ENCODE measurements around the gene TMEM38B. TPM values are rescaled to one million over a fixed set of nuclear protein-coding genes. Genes with fewer than 3 reads are reported as not detected.
A peak's percentile ranks its signal among the peaks of the same experiment; 100 is the strongest.

The TMEM38B gene, protein sequence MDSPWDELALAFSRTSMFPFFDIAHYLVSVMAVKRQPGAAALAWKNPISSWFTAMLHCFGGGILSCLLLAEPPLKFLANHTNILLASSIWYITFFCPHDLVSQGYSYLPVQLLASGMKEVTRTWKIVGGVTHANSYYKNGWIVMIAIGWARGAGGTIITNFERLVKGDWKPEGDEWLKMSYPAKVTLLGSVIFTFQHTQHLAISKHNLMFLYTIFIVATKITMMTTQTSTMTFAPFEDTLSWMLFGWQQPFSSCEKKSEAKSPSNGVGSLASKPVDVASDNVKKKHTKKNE
- 14.5 and 17.1 TPM in 2 replicates for total RNA-seq (2021)
- long read RNA-seq, transcript TMEM38B-202 (6 exons, 3,525 nt): major isoform, 174 of 210 reads
- long read RNA-seq, partial matches to known transcripts: 6 of 210 reads
- long read RNA-seq, other reads (novel, unspliced or antisense): 30 of 210 reads

DNA sequence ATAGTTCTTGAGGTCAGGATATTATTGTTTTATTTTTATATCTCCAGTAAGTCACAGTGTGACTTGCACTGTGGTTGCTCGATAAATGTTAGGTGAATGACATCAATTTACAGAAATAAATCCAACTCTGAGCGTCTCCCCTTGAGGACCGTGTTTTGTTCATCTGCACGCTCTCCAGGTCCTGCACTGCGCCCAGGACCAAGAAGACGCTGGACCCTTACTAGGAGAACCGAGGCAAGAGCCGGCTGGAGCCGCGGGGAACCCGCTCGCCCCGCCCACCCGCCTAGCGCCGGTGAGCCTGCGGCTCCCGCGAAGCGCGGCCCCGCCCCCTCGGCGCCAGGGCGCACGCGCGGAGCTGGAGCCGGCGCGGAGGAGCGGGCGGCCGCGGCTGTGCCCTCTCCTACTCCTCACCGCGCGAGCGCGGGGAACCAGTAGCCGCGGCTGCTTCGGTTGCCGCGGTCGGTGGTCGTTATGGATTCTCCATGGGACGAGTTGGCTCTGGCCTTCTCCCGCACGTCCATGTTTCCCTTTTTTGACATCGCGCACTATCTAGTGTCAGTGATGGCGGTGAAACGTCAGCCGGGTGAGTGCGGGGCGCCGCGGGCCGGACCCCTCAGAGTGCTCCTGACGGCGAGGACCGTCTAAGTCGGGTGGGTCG is at the start of gene TMEM38B:
Gene TMEM38B, plus strand, starts transcription at position 352 of the 658 bp plus-strand sequence. Its CDS starts 120 bp downstream, at position 472.
- TF ChIP-seq CTCF (conservative IDR thresholded peaks at IDR 0.05): no peak
- H3K27ac Mint-ChIP-seq: no peak within 1 kb of the TSS
- H3K27ac ChIP-seq (ENCODE audit: insufficient read length, low read depth, low read length): no peak within 1 kb of the TSS

More for the DNA sequence above, at the start of gene TMEM38B:
- Histone ChIP-seq H3K4me2 (ENCODE audit: insufficient read depth, insufficient read length, low read length) (peak within 1 kb of the TSS; percentile 88), H2BK15ac (ENCODE audit: low read depth, low read length) (no peak within 1 kb of the TSS), H2AK5ac (ENCODE audit: insufficient read length, low read length) (no peak within 1 kb of the TSS), H2BK20ac (ENCODE audit: low read depth, low read length, poor library complexity, severe bottlenecking) (no peak within 1 kb of the TSS), H3K56ac (ENCODE audit: insufficient read length, low read depth, low read length) (no peak within 1 kb of the TSS), H3K4ac (ENCODE audit: low read depth, low read length) (no peak within 1 kb of the TSS), H3K14ac (ENCODE audit: insufficient read depth, low read length) (no peak within 1 kb of the TSS), H4K20me1 (ENCODE audit: control insufficient read depth, insufficient read depth, insufficient read length) (no peaks in the 10 kb centered on the region), H3K79me1 (ENCODE audit: insufficient read depth, low read depth, low read length, poor library complexity, severe bottlenecking) (no peaks in the 10 kb centered on the region), H3K27me3 (ENCODE audit: insufficient read depth, low read length) (peaks cover 15% of the 10 kb centered on the region; the same call in 1 of the 2 replicates), H2BK5ac (ENCODE audit: insufficient read length, low read length) (no peak within 1 kb of the TSS), H3T11ph (ENCODE audit: low read length) (no peak within 1 kb of the TSS), H3K23me2 (ENCODE audit: insufficient read length, low read depth, low read length, poor library complexity, severe bottlenecking) (peaks cover 11% of the 10 kb centered on the region), H3K4me1 (ENCODE audit: insufficient read depth, low read length) (no peaks in the 10 kb centered on the region), H2BK12ac (ENCODE audit: insufficient read length, low read depth, low read length) (no peak within 1 kb of the TSS), H4K5ac (ENCODE audit: insufficient read length, low read depth, low read length) (no peak within 1 kb of the TSS), H2BK120ac (ENCODE audit: low read depth, low read length, poor library complexity, severe bottlenecking) (no peak within 1 kb of the TSS), H4K91ac (ENCODE audit: insufficient read length, low read depth, low read length) (no peak within 1 kb of the TSS), H3K18ac (ENCODE audit: insufficient read length, low read depth, low read length) (no peak within 1 kb of the TSS), H3K9ac (ENCODE audit: extremely low read depth, insufficient read length, low read length) (peak within 1 kb of the TSS; percentile 55), H3K79me2 (ENCODE audit: insufficient read depth, low read length) (no peaks in the 10 kb centered on the region), H2AFZ (ENCODE audit: low read length) (no peak within 1 kb of the TSS), H4K8ac (replicated peaks; ENCODE audit: insufficient read length, low read depth, low read length) (no peak within 1 kb of the TSS), H3K23ac (ENCODE audit: insufficient read length, low read depth, low read length) (no peak within 1 kb of the TSS), H3K9me3 (ENCODE audit: control insufficient read depth, low read depth, low read length) (no peaks in the 10 kb centered on the region)
- Mint-ChIP-seq H3K27me3 (ENCODE audit: low read depth) (peaks cover 55% of the 10 kb centered on the region), H3K4me1 (peaks cover 16 to 17% of the 10 kb centered on the region in 2 experiments), H3K36me3 (ENCODE audit: insufficient read depth in 1 of 3, low read depth in 3 of 3) (no peaks in the 10 kb centered on the region), H3K9me3 (no peaks in the 10 kb centered on the region), H3K4me3 (peak within 1 kb of the TSS; percentile 78 to 87)
- peak; percentile 86 for DNase-seq
- no CpG with 5 or more reads among the region's 65 CpGs for WGBS (ENCODE audit: extremely low coverage, insufficient read length, low lambda C conversion rate)

Measured in H9 (cell line).